ENCODE measurements around the gene RBM15.

The RBM15 gene

GRCh38 chr1:110355321-110355720, 16.1 kb downstream of the RBM15 start:
- no peak for DNase-seq (ENCODE audit: low spot score)

GRCh38 chr1:110356379-110356778, 17.2 kb downstream of the RBM15 start:
- DNase-seq (ENCODE audit: low spot score): no peak

GRCh38 chr1:110360431-110360830, 21.3 kb downstream of the RBM15 start:
- DNase-seq (ENCODE audit: low spot score): no peak

GRCh38 chr1:110361856-110362255, 22.7 kb downstream of the RBM15 start:
- DNase-seq (ENCODE audit: low spot score): no peak

- DNase-seq (ENCODE audit: low spot score): no peak
Measured at GRCh38 chr1:110364221-110364620, 25.0 kb downstream of the RBM15 start.

GRCh38 chr1:110370827-110371226, 31.6 kb downstream of the RBM15 start:
- no peak for DNase-seq (ENCODE audit: low spot score)

GRCh38 chr1:110375490-110375889, 36.3 kb downstream of the RBM15 start:
- DNase-seq (ENCODE audit: low spot score): no peak

GRCh38 chr1:110380672-110381283, 41.6 kb downstream of the RBM15 start:
- no peak for DNase-seq (ENCODE audit: low spot score)

GRCh38 chr1:110383251-110383990, 44.2 kb downstream of the RBM15 start:
- DNase-seq (ENCODE audit: low spot score): no peak

- no peak for DNase-seq (ENCODE audit: low spot score)
Measured at GRCh38 chr1:110384581-110385321, 45.6 kb downstream of the RBM15 start.

GRCh38 chr1:110385369-110385768, 46.2 kb downstream of the RBM15 start:
- DNase-seq (ENCODE audit: low spot score): no peak

- DNase-seq (ENCODE audit: low spot score): no peak
Measured at GRCh38 chr1:110387048-110387754, 48.0 kb downstream of the RBM15 start.

- no peak for DNase-seq (ENCODE audit: low spot score)
Measured at GRCh38 chr1:110390096-110390495, 50.9 kb downstream of the RBM15 start.

- no peak for DNase-seq (ENCODE audit: low spot score)
Measured at GRCh38 chr1:110390692-110391245, 51.6 kb downstream of the RBM15 start, which contains the start of gene SLC16A4. Gene SLC16A4 (minus strand): TSS chr1:110391026. CDS start chr1:110389323, 1,703 bp downstream.

- DNase-seq (ENCODE audit: low spot score): no peak
Measured at GRCh38 chr1:110393286-110393685, 54.1 kb downstream of the RBM15 start.

- DNase-seq (ENCODE audit: low spot score): no peak
Measured at GRCh38 chr1:110393691-110394492, 54.7 kb downstream of the RBM15 start.

- no peak for DNase-seq (ENCODE audit: low spot score)
Measured at GRCh38 chr1:110394493-110394820, 55.3 kb downstream of the RBM15 start.
